K562 (cell line): Measurements from ENCODE around the gene ZNF780B. TPM values are rescaled to one million over a fixed set of nuclear protein-coding genes. Genes with fewer than 3 reads are reported as not detected.

Experiments
- EP400 ChIP-seq: fragments of 450-650 bp; IDR thresholded peaks from 2 replicates; pipeline ENCODE4 v1.6.1; 2017; ENCODE audit warnings: antibody characterized with exemption, mild to moderate bottlenecking, moderate library complexity
- FOS ChIP-seq: IDR thresholded peaks from 3 replicates; pipeline ENCODE4 v1.6.1; 2011; ENCODE audit not compliant: insufficient read length; ENCODE audit errors: extremely low read depth
- POLR3G ChIP-seq: IDR thresholded peaks from 2 replicates; pipeline ENCODE4 v1.6.1; 2011; ENCODE audit not compliant: insufficient read length, insufficient replicate concordance; ENCODE audit errors: extremely low read depth
- RBM14 ChIP-seq: fragments of 200-400 bp; formaldehyde crosslinking; IDR thresholded peaks from 2 replicates; pipeline ENCODE4 v1.6.1; 2018; ENCODE audit warnings: low read depth, mild to moderate bottlenecking, low read length, moderate library complexity, borderline replicate concordance; ENCODE audit not compliant: insufficient read depth
- RCOR1 ChIP-seq, 2 experiments: IDR thresholded peaks; 2 replicates each; pipeline ENCODE4 v1.6.1; 2012; ENCODE audit warnings: low read depth in 2 of 2, low read length in 2 of 2, borderline replicate concordance in 1 of 2, improper control_type of control experiment in 1 of 2
- ZNF408 ChIP-seq: fragments of 250-450 bp; sonication (Bioruptor Pico); IDR thresholded peaks from 2 replicates; pipeline ENCODE4 v1.4.0; 2020; ENCODE audit warnings: low read depth, mild to moderate bottlenecking, moderate library complexity
- ZNF668 ChIP-seq: fragments of 250-450 bp; sonication (Bioruptor Pico); IDR thresholded peaks from 2 replicates; pipeline ENCODE4 v1.8.0; 2022; ENCODE audit warnings: mild to moderate bottlenecking, inconsistent platforms
- polyA plus RNA-seq, 8 experiments: library from polyadenylated mRNA; depleted of rRNA in 4 of 8; stranded (reverse) in 5 of 8; unstranded in 3 of 8; fragments of >200 nt; fragmentation: Nextera tagmentation in 2 of 8; fragmentation: Illumina TruSeq in 1 of 8; extraction: Ambion mirVana in 2 of 8; extraction: Trizol in 1 of 8; gene quantifications; 2 replicates each; pipeline versions ENCODE4 v1.2.1 to v1.2.3, GENCODE V29; 2011 to 2014; ENCODE audit warnings: inconsistent platforms in 1 of 8, missing spikeins in 1 of 8
- total RNA-seq, 7 experiments: library from RNA; depleted of rRNA in 6 of 7; stranded (reverse); fragments of >200 nt in 6 of 7; fragmentation: Illumina TruSeq in 2 of 7; extraction: Trizol in 2 of 7; gene quantifications; 2 replicates each; pipeline versions ENCODE4 v1.2.1 to v1.2.3, GENCODE V29; 2011 to 2021; ENCODE audit warnings: low replicate concordance in 1 of 7
- TF ChIP-seq, protein P1 (sequence below): IDR thresholded peaks from 3 replicates; pipeline ENCODE4 v1.6.1; 2011; ENCODE audit warnings: borderline replicate concordance, mild to moderate bottlenecking; ENCODE audit not compliant: insufficient read length, insufficient read depth
- TF ChIP-seq, protein P2 (sequence below): fragments of 250-450 bp; sonication (Bioruptor Pico); IDR thresholded peaks from 2 replicates; pipeline ENCODE4 v1.4.0; 2020; ENCODE audit warnings: mild to moderate bottlenecking

Gene ZNF780B
- total and polyA plus RNA-seq, 9 of the 15 experiments (the other 6 are each of a cell fraction or from before 2014, with no cell fraction given) = 3.9 to 18.4 (median 8.8) TPM

DNA sequence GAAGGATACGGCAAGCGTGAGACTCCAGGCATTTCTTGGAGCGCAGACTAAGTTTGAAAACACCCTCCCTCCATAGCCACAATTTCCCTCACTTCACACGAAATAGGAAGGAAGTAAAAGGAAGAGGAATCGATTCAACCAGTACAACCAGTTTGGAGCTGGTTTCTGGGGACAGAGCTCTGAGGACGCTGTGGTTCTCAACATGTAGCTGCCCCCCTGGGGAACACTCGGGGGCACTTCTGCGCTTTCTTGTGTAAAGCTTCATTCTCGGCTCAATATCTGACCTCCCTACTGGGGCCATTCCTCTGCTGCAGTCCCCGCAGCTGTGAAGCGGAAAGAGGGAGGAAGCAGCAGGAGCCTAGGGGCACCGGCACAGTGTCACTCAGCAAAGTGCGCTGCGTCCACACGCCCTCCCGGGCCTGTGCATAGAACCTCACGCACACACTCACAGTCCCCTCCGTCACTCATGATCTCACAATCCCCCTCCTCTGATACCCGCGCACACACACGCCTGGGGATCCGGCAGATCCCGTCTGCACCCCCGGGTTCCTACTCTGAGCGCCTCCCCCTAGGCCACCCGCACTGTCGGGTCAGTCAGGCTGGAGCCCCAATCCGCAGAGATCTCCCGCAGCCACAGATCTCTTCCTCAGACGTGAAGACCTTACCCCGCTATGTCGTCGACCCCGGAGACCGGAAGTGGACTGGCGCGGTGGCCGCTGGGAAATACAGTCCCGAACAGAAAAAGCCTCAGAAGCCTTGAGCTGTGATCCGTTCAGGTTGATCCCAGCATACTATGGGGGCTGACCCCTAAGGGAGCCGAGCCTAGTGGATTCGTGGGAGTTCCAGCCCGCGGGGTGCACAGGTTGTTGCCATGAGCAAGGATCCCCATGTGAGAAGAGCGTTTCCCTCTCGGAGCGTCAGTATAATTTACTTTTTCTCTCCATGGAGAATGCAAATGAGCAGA, 34.5 kb upstream of the ZNF780B start, which contains the start of gene ZNF780A (continued):
- peak in 1 of 2 experiments; percentile 15; a peak in 1 of 4 replicates for TF ChIP-seq RCOR1 (IDR thresholded peaks at IDR 0.05; ENCODE audit: borderline replicate concordance in 1 of 2, low read depth in 2 of 2, low read length in 2 of 2)
- peak; percentile 86 for TF ChIP-seq EP400
- no peak for TF ChIP-seq POLR3G
- TF ChIP-seq RBM14 = no peak
- TF ChIP-seq, protein P1, sequence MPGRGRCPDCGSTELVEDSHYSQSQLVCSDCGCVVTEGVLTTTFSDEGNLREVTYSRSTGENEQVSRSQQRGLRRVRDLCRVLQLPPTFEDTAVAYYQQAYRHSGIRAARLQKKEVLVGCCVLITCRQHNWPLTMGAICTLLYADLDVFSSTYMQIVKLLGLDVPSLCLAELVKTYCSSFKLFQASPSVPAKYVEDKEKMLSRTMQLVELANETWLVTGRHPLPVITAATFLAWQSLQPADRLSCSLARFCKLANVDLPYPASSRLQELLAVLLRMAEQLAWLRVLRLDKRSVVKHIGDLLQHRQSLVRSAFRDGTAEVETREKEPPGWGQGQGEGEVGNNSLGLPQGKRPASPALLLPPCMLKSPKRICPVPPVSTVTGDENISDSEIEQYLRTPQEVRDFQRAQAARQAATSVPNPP = no peak
- TF ChIP-seq FOS = no peak
- no peak for TF ChIP-seq ZNF408 (CRISPR knock-in tag)
- TF ChIP-seq, protein P2, sequence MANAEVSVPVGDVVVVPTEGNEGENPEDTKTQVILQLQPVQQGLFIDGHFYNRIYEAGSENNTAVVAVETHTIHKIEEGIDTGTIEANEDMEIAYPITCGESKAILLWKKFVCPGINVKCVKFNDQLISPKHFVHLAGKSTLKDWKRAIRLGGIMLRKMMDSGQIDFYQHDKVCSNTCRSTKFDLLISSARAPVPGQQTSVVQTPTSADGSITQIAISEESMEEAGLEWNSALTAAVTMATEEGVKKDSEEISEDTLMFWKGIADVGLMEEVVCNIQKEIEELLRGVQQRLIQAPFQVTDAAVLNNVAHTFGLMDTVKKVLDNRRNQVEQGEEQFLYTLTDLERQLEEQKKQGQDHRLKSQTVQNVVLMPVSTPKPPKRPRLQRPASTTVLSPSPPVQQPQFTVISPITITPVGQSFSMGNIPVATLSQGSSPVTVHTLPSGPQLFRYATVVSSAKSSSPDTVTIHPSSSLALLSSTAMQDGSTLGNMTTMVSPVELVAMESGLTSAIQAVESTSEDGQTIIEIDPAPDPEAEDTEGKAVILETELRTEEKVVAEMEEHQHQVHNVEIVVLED = no peak
- TF ChIP-seq ZNF668 (CRISPR knock-in tag) = no peak
